CD8-positive, alpha-beta memory T cell (primary cell): ENCODE results near the gene ALPK3. TPM values are rescaled to one million over a fixed set of nuclear protein-coding genes. Genes with fewer than 3 reads are reported as not detected.

Source experiments
- CTCF ChIA-PET: fragments of 350-600 bp; sonication (Branson Sonifier 250); formaldehyde crosslinking; loops from one replicate; lab custom pipeline; 2021; ENCODE audit warnings: antibody characterized with exemption; lab: Charles Lee
- POLR2A ChIA-PET: fragments of 350-600 bp; sonication (Branson Sonifier 250); formaldehyde crosslinking; loops from one replicate; lab custom pipeline; 2021; ENCODE audit warnings: antibody characterized with exemption; lab: Charles Lee
- DNase-seq, 5 donors: peaks; one replicate each; pipeline versions ENCODE4 v3.0.0 to v3.0.0-alpha.2; 2020 to 2022; ENCODE audit warnings: mixed read lengths in 1 of 5
- H3K27ac ChIP-seq: one replicate; pipeline ENCODE4 v1.7.0; 2013; ENCODE audit warnings: low read depth, mild to moderate bottlenecking, low read length, moderate library complexity
- H3K27me3 ChIP-seq: 2 replicates; pipeline ENCODE4 v1.7.0; 2013; ENCODE audit warnings: low read length, mild to moderate bottlenecking; ENCODE audit not compliant: insufficient read depth, poor library complexity, severe bottlenecking
- H3K36me3 ChIP-seq: 2 replicates; pipeline ENCODE4 v1.7.0; 2013; ENCODE audit warnings: mild to moderate bottlenecking, low read length, moderate library complexity; ENCODE audit not compliant: insufficient read depth
- H3K4me1 ChIP-seq: 2 replicates; pipeline ENCODE4 v1.7.0; 2013; ENCODE audit warnings: mild to moderate bottlenecking, low read length, moderate library complexity; ENCODE audit not compliant: insufficient read depth
- H3K4me3 ChIP-seq: 2 replicates; pipeline ENCODE4 v1.7.0; 2013; ENCODE audit warnings: mild to moderate bottlenecking, low read length
- H3K9me3 ChIP-seq: 2 replicates; pipeline ENCODE4 v1.7.0; 2013; ENCODE audit warnings: mild to moderate bottlenecking, low read length
- H3K27ac Mint-ChIP-seq, 8 donors: one replicate each; pipeline ENCODE4 v1.8.0; 2020 to 2021; ENCODE audit warnings: mixed read lengths in 8 of 8, mild to moderate bottlenecking in 6 of 8, inconsistent platforms in 3 of 8, moderate library complexity in 3 of 8
- H3K27me3 Mint-ChIP-seq, 2 donors: one replicate each; pipeline ENCODE4 v1.8.0; 2020 to 2021; ENCODE audit warnings: mixed read lengths in 2 of 2, mild to moderate bottlenecking in 1 of 2, moderate library complexity in 1 of 2
- H3K36me3 Mint-ChIP-seq, 3 donors: one replicate each; pipeline ENCODE4 v1.8.0; 2020 to 2021; ENCODE audit warnings: mixed read lengths in 3 of 3, inconsistent platforms in 1 of 3, mild to moderate bottlenecking in 1 of 3
- H3K4me1 Mint-ChIP-seq, 3 donors: one replicate each; pipeline ENCODE4 v1.8.0; 2020 to 2021; ENCODE audit warnings: mixed read lengths in 3 of 3, inconsistent platforms in 1 of 3, mild to moderate bottlenecking in 1 of 3
- H3K4me3 Mint-ChIP-seq, 7 donors: one replicate each; pipeline ENCODE4 v1.8.0; 2020 to 2021; ENCODE audit warnings: mixed read lengths in 7 of 7, mild to moderate bottlenecking in 6 of 7, moderate library complexity in 4 of 7, inconsistent platforms in 2 of 7
- H3K9me3 Mint-ChIP-seq, 5 donors: one replicate each; pipeline ENCODE4 v1.8.0; 2020 to 2022; ENCODE audit warnings: mixed read lengths in 5 of 5, mild to moderate bottlenecking in 3 of 5, moderate library complexity in 2 of 5, inconsistent platforms in 1 of 5
- polyA plus RNA-seq: library from polyadenylated mRNA; unstranded; fragments of 300-500 nt; fragmentation: Illumina TruSeq; gene quantifications from one replicate; pipeline ENCODE4 v1.2.3, GENCODE V29; 2021
- total RNA-seq, 2 experiments: library from RNA; stranded (reverse); gene quantifications; one replicate each; pipeline ENCODE4 v1.2.3, GENCODE V29; 2021

The ALPK3 gene
- total and polyA plus RNA-seq, 3 experiments from 2014 or later, result 0.03 to 0.18 (median 0.07) TPM

DNA sequence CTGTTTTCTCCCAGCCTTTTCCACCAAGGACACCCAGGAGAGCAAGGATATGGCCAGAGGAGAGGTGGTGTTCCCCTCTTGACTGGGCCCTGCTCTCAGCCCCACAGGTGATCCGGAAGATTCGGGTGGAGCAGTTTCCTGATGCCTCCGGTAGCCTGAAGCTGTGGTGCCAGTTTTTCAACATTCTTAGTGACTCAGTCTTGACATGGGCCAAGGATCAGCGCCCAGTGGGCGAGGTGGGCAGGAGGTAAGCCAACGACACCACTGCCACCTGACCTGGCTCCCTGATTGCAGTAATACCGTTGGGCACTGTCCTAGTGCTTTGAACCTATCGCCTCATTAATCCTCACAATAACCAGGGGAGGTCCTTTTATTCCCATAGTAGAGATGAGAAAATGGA is 42.0 kb downstream of the ALPK3 start:
- H3K36me3 Mint-ChIP-seq, result peaks cover 0 to 2% (median 0%) of the 10 kb centered on the region in 3 donors

DNA sequence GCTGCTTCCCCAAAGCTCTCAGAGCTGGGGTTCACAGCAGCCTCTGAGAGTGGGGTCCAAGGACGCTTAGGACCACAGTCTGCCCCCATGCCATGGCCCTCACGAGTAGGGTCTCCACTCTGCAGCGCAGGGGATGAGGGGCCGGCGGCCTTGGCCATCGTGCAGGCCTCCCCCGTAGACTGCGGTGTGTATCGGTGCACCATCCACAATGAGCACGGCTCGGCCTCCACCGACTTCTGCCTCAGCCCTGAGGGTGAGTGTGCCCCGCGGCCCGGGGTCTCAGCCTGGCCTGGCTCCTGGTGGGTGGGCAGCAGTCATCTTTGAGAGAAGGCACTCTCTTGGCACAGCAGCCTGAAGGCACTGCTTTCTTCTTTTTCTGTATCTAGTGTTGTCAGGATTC is 42.5 kb downstream of the ALPK3 start:
- Histone ChIP-seq H3K27ac (no peak overlapping the region), H3K9me3 (no peaks in the 10 kb centered on the region), H3K4me3 (no peak overlapping the region), H3K27me3 (no peaks in the 10 kb centered on the region), H3K4me1 (no peaks in the 10 kb centered on the region), H3K36me3 (no peaks in the 10 kb centered on the region)
- Mint-ChIP-seq H3K27ac (no peak overlapping the region), H3K4me3 (no peak overlapping the region), H3K4me1 (no peaks in the 10 kb centered on the region), H3K9me3 (no peaks in the 10 kb centered on the region), H3K36me3 (peaks cover 0 to 2% (median 0%) of the 10 kb centered on the region in 3 donors), H3K27me3 (no peaks in the 10 kb centered on the region)
- POLR2A ChIA-PET, result no interaction called here
- CTCF ChIA-PET, result no interaction called here
- DNase-seq, result no peak

More for the DNA sequence above, 42.0 kb downstream of the ALPK3 start:
- no peaks in the 10 kb centered on the region for H3K4me1 ChIP-seq
- DNase-seq, result no peak
- H3K4me3 ChIP-seq, result no peak overlapping the region
- no peaks in the 10 kb centered on the region for H3K4me1 Mint-ChIP-seq
- no peaks in the 10 kb centered on the region for H3K27me3 Mint-ChIP-seq
- H3K27ac Mint-ChIP-seq, result no peak overlapping the region
- no peaks in the 10 kb centered on the region for H3K9me3 Mint-ChIP-seq
- H3K27ac ChIP-seq, result no peak overlapping the region
- H3K4me3 Mint-ChIP-seq, result no peak overlapping the region
- H3K36me3 ChIP-seq, result no peaks in the 10 kb centered on the region
- POLR2A ChIA-PET, result no interaction called here
- CTCF ChIA-PET, result no interaction called here
- H3K27me3 ChIP-seq, result no peaks in the 10 kb centered on the region
- no peaks in the 10 kb centered on the region for H3K9me3 ChIP-seq

DNA sequence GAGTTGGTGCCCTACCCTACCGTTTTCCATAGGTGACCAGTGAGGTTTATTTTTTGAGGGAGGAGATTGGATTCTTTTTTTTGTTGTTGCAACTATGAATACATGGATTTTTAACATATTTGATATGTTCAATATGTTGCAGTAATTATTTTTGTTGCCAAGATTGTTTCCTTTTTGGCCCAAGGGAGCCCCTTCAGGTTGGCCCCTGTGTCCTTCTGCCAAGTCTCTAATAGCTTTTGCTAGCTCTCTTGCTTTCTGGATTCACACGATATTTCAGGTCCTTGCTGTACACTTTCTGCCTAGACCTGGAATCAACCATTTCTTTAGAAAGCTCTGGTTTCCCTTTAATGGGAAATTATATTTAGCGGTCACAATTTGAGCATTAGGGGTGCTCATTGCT is 44.6 kb downstream of the ALPK3 start:
- POLR2A ChIA-PET, result interaction anchor here (1.1 kb wide), 1 partner anchor 213 kb away, joined by 3 read pairs; no protein-coding TSS in a partner anchor

GRCh38 chr15:84862214-84862975 is 45.2 kb downstream of the ALPK3 start:
- H3K9me3 Mint-ChIP-seq, result no peaks in the 10 kb centered on the region
- no peak overlapping the region for H3K27ac ChIP-seq

More for the DNA sequence above, 44.6 kb downstream of the ALPK3 start:
- no peaks in the 10 kb centered on the region for H3K36me3 ChIP-seq
- H3K4me3 ChIP-seq, result no peak overlapping the region
- Mint-ChIP-seq H3K27me3 (no peaks in the 10 kb centered on the region), H3K36me3 (no peaks in the 10 kb centered on the region), H3K27ac (no peak overlapping the region), H3K4me1 (no peaks in the 10 kb centered on the region), H3K9me3 (no peaks in the 10 kb centered on the region), H3K4me3 (no peak overlapping the region)
- no peaks in the 10 kb centered on the region for H3K4me1 ChIP-seq
- H3K9me3 ChIP-seq, result no peaks in the 10 kb centered on the region
- no peaks in the 10 kb centered on the region for H3K27me3 ChIP-seq
- no peak overlapping the region for H3K27ac ChIP-seq
- no peak for DNase-seq
- CTCF ChIA-PET, result no interaction called here

DNA sequence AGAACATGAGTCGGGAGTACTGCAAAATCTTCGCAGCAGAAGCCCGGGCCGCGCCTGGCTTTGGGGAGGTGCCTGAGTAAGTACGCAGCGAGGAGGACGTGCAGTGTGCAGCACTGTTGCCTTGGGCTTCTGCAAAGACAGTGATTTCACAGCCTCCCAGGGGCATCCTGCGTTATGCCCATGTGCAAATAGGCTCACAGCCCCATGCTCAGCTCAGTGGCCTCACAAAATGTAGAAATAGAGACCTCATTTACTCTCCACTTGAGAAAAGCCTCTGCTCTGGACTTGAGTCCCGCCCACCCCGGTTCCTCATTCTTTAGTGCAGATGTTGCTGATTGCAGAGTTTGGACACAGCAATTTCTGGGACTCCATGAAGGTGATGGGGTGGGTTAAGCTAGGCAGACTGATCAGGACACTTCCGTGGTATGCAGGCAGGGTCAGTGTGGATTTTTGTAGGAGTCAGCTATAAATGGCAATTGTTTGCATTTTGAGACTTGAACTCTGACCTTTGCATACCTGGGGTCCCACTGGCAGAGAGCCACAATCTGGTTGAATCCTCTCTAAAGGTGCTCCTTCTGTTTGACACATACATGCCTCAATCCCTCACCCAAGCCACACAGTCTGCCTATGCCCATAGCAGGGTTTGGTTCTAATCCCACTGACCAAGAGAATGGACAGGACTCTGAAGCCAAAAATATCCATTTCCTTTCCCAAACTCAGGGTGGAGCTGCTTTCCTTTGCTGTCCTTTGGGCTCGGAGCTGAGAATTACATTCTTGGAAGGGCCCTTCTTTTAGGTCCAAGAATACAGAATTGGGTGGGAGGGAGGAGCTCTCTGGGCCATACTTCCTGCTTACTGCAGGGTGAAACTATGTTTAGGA is 46.6 kb downstream of the ALPK3 start:
- Histone ChIP-seq H3K36me3 (no peaks in the 10 kb centered on the region), H3K4me1 (no peaks in the 10 kb centered on the region), H3K27ac (no peak overlapping the region), H3K27me3 (no peaks in the 10 kb centered on the region), H3K4me3 (no peak overlapping the region), H3K9me3 (no peaks in the 10 kb centered on the region)
- Mint-ChIP-seq H3K4me1 (no peaks in the 10 kb centered on the region), H3K9me3 (no peaks in the 10 kb centered on the region), H3K27me3 (no peaks in the 10 kb centered on the region), H3K4me3 (no peak overlapping the region), H3K27ac (no peak overlapping the region), H3K36me3 (no peaks in the 10 kb centered on the region)
- CTCF ChIA-PET, result no interaction called here
- no peak for DNase-seq
- POLR2A ChIA-PET, result no interaction called here

More at GRCh38 chr15:84862214-84862975, 45.2 kb downstream of the ALPK3 start:
- no peak overlapping the region for H3K27ac Mint-ChIP-seq
- POLR2A ChIA-PET, result interaction anchor here (1.1 kb wide), 1 partner anchor 214 kb away, joined by 3 read pairs; no protein-coding TSS in a partner anchor
- Histone ChIP-seq H3K9me3 (no peaks in the 10 kb centered on the region), H3K27me3 (no peaks in the 10 kb centered on the region), H3K4me3 (no peak overlapping the region), H3K36me3 (no peaks in the 10 kb centered on the region), H3K4me1 (no peaks in the 10 kb centered on the region)
- no peaks in the 10 kb centered on the region for H3K27me3 Mint-ChIP-seq
- no peaks in the 10 kb centered on the region for H3K36me3 Mint-ChIP-seq
- H3K4me3 Mint-ChIP-seq, result no peak overlapping the region
- no peaks in the 10 kb centered on the region for H3K4me1 Mint-ChIP-seq
- CTCF ChIA-PET, result no interaction called here
- no peak for DNase-seq

GRCh38 chr15:84864444-84864795 is 47.3 kb downstream of the ALPK3 start:
- H3K4me3 Mint-ChIP-seq, result no peak overlapping the region

GRCh38 chr15:84865074-84865569 is 48.0 kb downstream of the ALPK3 start:
- CTCF ChIA-PET, result interaction anchor here (1.1 kb wide), 1 partner anchor 278 kb away, joined by 3 read pairs; no protein-coding TSS in a partner anchor

More at GRCh38 chr15:84864444-84864795, 47.3 kb downstream of the ALPK3 start:
- no peak overlapping the region for H3K4me3 ChIP-seq
- H3K27ac Mint-ChIP-seq, result no peak overlapping the region
- H3K4me1 ChIP-seq, result no peaks in the 10 kb centered on the region
- no peaks in the 10 kb centered on the region for H3K27me3 ChIP-seq
- H3K27me3 Mint-ChIP-seq, result no peaks in the 10 kb centered on the region
- CTCF ChIA-PET, result no interaction called here
- H3K36me3 ChIP-seq, result no peaks in the 10 kb centered on the region
- H3K9me3 ChIP-seq, result no peaks in the 10 kb centered on the region
- no peaks in the 10 kb centered on the region for H3K4me1 Mint-ChIP-seq
- H3K9me3 Mint-ChIP-seq, result no peaks in the 10 kb centered on the region
- H3K36me3 Mint-ChIP-seq, result no peaks in the 10 kb centered on the region
- no peak overlapping the region for H3K27ac ChIP-seq
- DNase-seq, result no peak
- POLR2A ChIA-PET, result no interaction called here

More at GRCh38 chr15:84865074-84865569, 48.0 kb downstream of the ALPK3 start:
- Mint-ChIP-seq H3K36me3 (no peaks in the 10 kb centered on the region), H3K4me1 (peaks cover 0 to under 1% (median 0%) of the 10 kb centered on the region in 3 donors), H3K27ac (no peak overlapping the region), H3K4me3 (no peak overlapping the region), H3K27me3 (no peaks in the 10 kb centered on the region), H3K9me3 (no peaks in the 10 kb centered on the region)
- Histone ChIP-seq H3K36me3 (no peaks in the 10 kb centered on the region), H3K9me3 (no peaks in the 10 kb centered on the region), H3K27ac (no peak overlapping the region), H3K4me1 (no peaks in the 10 kb centered on the region), H3K27me3 (no peaks in the 10 kb centered on the region), H3K4me3 (no peak overlapping the region)
- POLR2A ChIA-PET, result no interaction called here
- no peak for DNase-seq
